WERI-Rb-1 (cell line): ENCODE measurements around the gene GPX7.

ENCODE experiments used
- DNase-seq: peaks from one replicate; pipeline ENCODE4 v3.0.0-alpha.2; 2020
- H3K27ac ChIP-seq: fragments of 250-450 bp; sonication (Bioruptor Pico); 2 replicates; pipeline ENCODE4 v1.5.1; 2020; ENCODE audit warnings: mild to moderate bottlenecking, moderate library complexity
- H3K27me3 ChIP-seq: fragments of 250-450 bp; sonication (Bioruptor Pico); 2 replicates; pipeline ENCODE4 v1.5.1; 2021; ENCODE audit warnings: mild to moderate bottlenecking, low read depth, moderate library complexity; ENCODE audit not compliant: insufficient read depth, severe bottlenecking
- H3K36me3 ChIP-seq: fragments of 250-450 bp; sonication (Bioruptor Pico); 2 replicates; pipeline ENCODE4 v1.5.1; 2020; ENCODE audit warnings: mild to moderate bottlenecking, moderate library complexity
- H3K4me3 ChIP-seq: 2 replicates; pipeline ENCODE4 v1.5.1; 2011; ENCODE audit warnings: low read depth, mild to moderate bottlenecking, control low read depth, low read length
- H3K9me3 ChIP-seq: fragments of 250-450 bp; sonication (Bioruptor Pico); 2 replicates; pipeline ENCODE4 v1.5.1; 2021; ENCODE audit warnings: mild to moderate bottlenecking, moderate library complexity; ENCODE audit not compliant: severe bottlenecking
- TF ChIP-seq, protein P1 (sequence below): IDR thresholded peaks from 2 replicates; pipeline ENCODE4 v1.5.1; 2011; ENCODE audit warnings: low read depth, mild to moderate bottlenecking, control low read depth, inconsistent platforms, low read length

The GPX7 gene

DNA sequence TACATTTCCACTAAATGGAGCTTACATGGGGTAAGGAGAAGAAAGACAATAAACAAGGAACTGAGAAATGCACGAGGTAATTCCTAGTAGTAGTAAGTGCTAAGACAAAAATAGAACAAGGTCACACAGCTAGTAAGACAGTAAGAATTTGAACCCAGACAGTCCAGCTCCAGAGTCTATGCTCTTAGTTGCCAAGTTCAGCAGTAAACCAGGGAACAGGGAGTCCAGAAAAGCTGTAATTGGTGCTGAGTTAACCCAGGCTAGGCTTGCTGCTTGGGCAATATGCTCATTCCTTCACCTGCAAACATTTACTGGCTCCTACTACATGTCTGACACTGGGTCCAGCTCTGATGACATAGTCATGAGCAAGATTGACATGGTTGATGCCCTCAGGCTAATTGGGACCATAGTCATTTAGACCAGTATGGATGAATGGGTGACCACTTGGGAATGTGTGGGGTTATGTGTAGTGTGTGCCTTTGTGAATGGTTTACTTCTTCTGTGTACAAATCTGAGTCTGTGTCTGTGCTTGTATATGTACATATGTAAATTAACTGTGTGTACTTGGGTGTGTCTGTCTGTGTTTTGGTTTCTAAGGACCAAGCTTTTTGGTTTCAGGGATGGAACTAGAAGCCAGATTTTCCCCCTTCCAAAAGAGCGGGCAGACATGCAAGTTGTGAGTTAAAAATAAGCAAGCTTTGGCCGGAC is 2.0 kb downstream of the GPX7 start:
- H3K27ac ChIP-seq = no peak overlapping the region
- TF ChIP-seq, protein P1, sequence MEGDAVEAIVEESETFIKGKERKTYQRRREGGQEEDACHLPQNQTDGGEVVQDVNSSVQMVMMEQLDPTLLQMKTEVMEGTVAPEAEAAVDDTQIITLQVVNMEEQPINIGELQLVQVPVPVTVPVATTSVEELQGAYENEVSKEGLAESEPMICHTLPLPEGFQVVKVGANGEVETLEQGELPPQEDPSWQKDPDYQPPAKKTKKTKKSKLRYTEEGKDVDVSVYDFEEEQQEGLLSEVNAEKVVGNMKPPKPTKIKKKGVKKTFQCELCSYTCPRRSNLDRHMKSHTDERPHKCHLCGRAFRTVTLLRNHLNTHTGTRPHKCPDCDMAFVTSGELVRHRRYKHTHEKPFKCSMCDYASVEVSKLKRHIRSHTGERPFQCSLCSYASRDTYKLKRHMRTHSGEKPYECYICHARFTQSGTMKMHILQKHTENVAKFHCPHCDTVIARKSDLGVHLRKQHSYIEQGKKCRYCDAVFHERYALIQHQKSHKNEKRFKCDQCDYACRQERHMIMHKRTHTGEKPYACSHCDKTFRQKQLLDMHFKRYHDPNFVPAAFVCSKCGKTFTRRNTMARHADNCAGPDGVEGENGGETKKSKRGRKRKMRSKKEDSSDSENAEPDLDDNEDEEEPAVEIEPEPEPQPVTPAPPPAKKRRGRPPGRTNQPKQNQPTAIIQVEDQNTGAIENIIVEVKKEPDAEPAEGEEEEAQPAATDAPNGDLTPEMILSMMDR = no peak
- no peaks in the 10 kb centered on the region for H3K36me3 ChIP-seq
- no peak overlapping the region for H3K4me3 ChIP-seq
- no peaks in the 10 kb centered on the region for H3K27me3 ChIP-seq
- no peak for DNase-seq
- no peaks in the 10 kb centered on the region for H3K9me3 ChIP-seq

DNA sequence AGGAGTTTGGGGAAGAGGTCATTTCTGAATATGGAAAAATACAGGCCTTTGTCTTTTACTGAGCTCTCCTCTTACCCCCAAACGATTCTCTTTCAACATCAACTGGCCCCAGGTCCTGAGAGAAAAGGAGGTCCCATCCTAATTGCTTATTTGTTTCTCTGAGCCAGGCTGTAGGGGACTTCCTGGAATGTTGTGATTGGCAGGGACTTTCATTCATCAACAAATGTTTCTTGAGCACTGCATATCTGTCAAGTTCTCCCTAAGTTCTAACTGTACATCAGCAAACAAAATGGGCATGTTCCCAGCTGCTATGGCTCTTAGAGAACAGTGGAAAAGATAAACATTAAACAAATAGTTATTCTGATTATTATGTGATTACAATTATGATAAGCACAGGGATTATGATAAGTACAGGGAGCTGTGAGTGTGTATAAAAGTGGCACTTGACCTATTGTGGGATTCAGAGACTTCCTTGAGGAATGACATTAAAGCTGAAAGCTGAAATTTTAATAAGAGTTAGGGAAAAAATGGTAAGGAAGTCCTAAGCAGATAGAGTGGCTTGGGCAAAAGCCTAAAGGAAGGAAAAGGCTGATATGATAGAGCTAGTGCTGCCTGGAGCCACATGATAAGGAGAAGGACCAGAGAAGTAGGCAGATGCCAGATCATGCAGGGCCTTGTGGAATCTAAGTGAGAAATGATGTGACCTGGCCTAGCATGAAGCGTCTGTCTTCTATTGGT is 11.6 kb downstream of the GPX7 start:
- TF ChIP-seq, protein P1 = no peak
- no peak overlapping the region for H3K4me3 ChIP-seq
- no peak overlapping the region for H3K27ac ChIP-seq
- no peaks in the 10 kb centered on the region for H3K27me3 ChIP-seq
- H3K9me3 ChIP-seq = no peaks in the 10 kb centered on the region
- H3K36me3 ChIP-seq = no peaks in the 10 kb centered on the region
- no peak for DNase-seq

DNA sequence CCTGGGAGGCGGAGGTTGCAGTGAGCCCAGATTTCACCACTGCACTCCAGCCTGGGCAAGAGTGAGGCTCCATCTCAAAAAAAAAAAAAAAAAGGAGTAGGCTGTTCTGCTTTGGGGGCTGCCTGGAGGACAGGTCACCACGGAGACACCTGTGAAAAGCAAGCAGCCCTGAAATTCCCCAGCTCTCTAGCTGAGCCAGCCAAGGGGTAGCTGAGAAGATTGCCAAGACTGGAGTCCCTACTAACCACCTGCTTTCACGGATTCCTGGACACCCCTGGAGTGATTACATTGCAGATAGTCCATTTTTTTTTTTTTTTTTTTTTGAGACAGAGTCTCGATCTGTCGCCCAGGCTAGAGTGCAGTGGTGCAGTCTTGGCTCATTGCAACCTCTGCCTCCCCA is 12.5 kb downstream of the GPX7 start:
- TF ChIP-seq, protein P1 = no peak
- Histone ChIP-seq H3K27me3 (no peaks in the 10 kb centered on the region), H3K9me3 (no peaks in the 10 kb centered on the region), H3K36me3 (no peaks in the 10 kb centered on the region), H3K27ac (no peak overlapping the region), H3K4me3 (no peak overlapping the region)
- DNase-seq = no peak

DNA sequence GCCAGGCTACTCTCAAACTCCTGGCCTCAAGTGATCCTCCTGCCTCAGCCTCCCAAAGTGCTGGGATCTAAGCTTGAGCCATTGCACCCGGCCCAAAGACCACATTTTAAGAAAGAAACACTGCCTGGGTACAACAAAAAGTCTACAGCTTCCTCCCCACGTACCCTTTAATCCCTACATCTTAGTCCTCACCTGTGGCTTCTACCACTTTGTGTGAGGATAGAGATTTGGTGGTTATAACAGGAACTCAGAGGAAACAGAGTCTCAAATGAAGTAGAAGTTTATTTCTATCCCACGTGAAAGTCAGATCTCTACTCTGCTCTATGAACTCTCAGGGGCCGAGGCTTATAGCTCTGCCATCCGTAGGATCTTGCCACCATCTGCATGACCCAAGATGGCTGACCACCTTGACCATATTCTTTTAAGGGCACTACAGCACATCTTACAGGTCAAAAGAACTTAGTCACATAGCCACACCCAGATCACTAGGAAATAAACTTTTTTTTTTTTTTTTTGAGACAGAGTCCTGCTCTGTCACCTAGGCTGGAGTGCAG is 13.4 kb downstream of the GPX7 start:
- Histone ChIP-seq H3K9me3 (no peaks in the 10 kb centered on the region), H3K27ac (no peak overlapping the region), H3K4me3 (no peak overlapping the region), H3K27me3 (no peaks in the 10 kb centered on the region), H3K36me3 (no peaks in the 10 kb centered on the region)
- TF ChIP-seq, protein P1 = no peak
- DNase-seq = no peak

DNA sequence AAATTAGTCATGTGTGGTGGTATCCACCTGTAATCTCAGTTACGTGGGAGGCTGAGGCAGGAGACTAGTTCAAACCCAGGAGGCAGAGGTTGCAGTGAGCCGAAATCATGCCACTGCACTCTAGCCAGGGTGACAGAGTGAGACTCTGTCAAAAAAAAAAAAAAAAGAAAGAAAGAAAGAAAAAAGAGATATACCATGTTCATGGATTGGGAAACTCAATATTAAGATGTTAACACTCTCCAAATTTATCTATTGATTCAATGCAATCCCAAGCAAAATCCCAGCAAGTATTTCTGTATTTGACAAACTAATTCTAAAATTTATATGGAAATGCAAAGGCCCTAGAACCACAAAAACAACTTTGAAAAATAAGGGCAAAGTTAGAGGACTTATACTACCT is 19.8 kb downstream of the GPX7 start:
- no peak for DNase-seq
- TF ChIP-seq, protein P1 = no peak
- no peaks in the 10 kb centered on the region for H3K27me3 ChIP-seq
- H3K27ac ChIP-seq = no peak overlapping the region
- peaks cover 9% of the 10 kb centered on the region for H3K9me3 ChIP-seq
- no peak overlapping the region for H3K4me3 ChIP-seq
- no peaks in the 10 kb centered on the region for H3K36me3 ChIP-seq
